Activated naive CD4-positive, alpha-beta T cell treated with anti-CD3 and anti-CD28 coated beads for 36 hours (primary cell): ENCODE data around the gene EHD1. TPM values are rescaled to one million over a fixed set of nuclear protein-coding genes. Genes with fewer than 3 reads are reported as not detected.

Experiments used
- CTCF ChIA-PET: fragments of 350-600 bp; sonication (Branson Sonifier 250); formaldehyde crosslinking; loops from one replicate; lab custom pipeline; 2021; ENCODE audit warnings: antibody characterized with exemption; lab: Charles Lee
- DNase-seq: peaks from one replicate; pipeline ENCODE4 v3.0.0-alpha.2; 2020
- H3K27ac Mint-ChIP-seq: one replicate; pipeline ENCODE4 v1.8.0; 2021; ENCODE audit warnings: mild to moderate bottlenecking, mixed read lengths
- H3K27me3 Mint-ChIP-seq: one replicate; pipeline ENCODE4 v1.8.0; 2021; ENCODE audit warnings: low read depth, mixed read lengths
- H3K36me3 Mint-ChIP-seq: one replicate; pipeline ENCODE4 v1.8.0; 2021; ENCODE audit warnings: low read depth, mixed read lengths
- H3K4me1 Mint-ChIP-seq: one replicate; pipeline ENCODE4 v1.8.0; 2021; ENCODE audit warnings: low read depth, mixed read lengths
- H3K4me3 Mint-ChIP-seq: one replicate; pipeline ENCODE4 v1.8.0; 2021; ENCODE audit warnings: mild to moderate bottlenecking, moderate library complexity, mixed read lengths
- H3K9me3 Mint-ChIP-seq: one replicate; pipeline ENCODE4 v1.8.0; 2021; ENCODE audit warnings: mixed read lengths
- intact Hi-C: fragments of 100-400 bp; cut with micrococcal nuclease; formaldehyde crosslinking; loops from one replicate; pipeline ENCODE4 v1.15.1; 2023
- total RNA-seq, 2 experiments: library from RNA; stranded (reverse); gene quantifications; one replicate each; pipeline ENCODE4 v1.2.3, GENCODE V29; 2021

EHD1 gene
- total RNA-seq, 2 experiments from 2014 or later: 124 to 132 TPM

- H3K27me3 Mint-ChIP-seq: no peaks in the 10 kb centered on the region
- peaks cover 69% of the 10 kb centered on the region for H3K4me1 Mint-ChIP-seq
- CTCF ChIA-PET: interaction anchor here (1.2 to 30.8 kb wide), 3 partner anchors 11 to 22 kb away, joined by 3 to 992 read pairs (median 5); partner anchors contain the start of gene CDC42BPG
- intact Hi-C loops: loop anchor here (5.0 kb wide), 1 partner anchor 635 kb away; the partner anchor contains the start of gene FKBP2
- H3K36me3 Mint-ChIP-seq: peaks cover 45% of the 10 kb centered on the region
- peak overlapping the region; percentile 93 for H3K4me3 Mint-ChIP-seq
- no peaks in the 10 kb centered on the region for H3K9me3 Mint-ChIP-seq
- DNase-seq: no peak
- peak overlapping the region; percentile 82 for H3K27ac Mint-ChIP-seq
These were observed 1.5 kb downstream of the EHD1 start for GRCh38 chr11:64876835-64877341.

DNA sequence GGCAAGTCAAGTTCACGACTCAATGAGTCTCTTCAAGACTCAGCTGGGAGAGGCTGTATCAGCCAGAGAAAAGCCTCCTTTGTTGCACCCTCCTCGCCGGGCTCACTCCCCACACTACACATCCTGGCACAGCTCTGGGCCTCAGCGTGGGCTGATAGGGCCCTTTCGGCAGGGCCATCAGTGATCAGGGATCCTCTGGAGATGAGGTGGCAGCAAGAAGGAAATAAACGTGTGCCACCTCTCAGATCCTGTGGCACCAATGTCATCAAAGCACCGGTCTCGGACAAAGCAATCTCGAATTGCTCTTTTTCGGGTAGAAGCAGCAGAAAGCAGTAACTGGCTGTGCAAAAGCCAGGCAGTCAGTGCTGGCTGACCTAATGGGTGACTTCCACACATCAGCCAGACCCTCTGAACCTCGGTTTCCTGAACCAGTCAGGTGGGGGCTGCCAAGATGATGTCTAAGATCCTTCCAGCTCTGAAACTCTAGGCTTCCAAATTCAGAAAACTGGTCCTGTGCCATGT, 2.1 kb downstream of the EHD1 start:
- H3K9me3 Mint-ChIP-seq: no peaks in the 10 kb centered on the region
- intact Hi-C loops: loop anchor here (5.0 kb wide), 1 partner anchor 634 kb away; the partner anchor contains the start of gene FKBP2
- H3K27ac Mint-ChIP-seq: peak overlapping the region; percentile 82
- peaks cover 50% of the 10 kb centered on the region for H3K36me3 Mint-ChIP-seq
- CTCF ChIA-PET: interaction anchor here (1.2 to 30.8 kb wide), 3 partner anchors 14 to 22 kb away, joined by 3 to 992 read pairs (median 9); partner anchors contain the start of gene CDC42BPG
- H3K4me1 Mint-ChIP-seq: peaks cover 69% of the 10 kb centered on the region
- peak overlapping the region; percentile 93 for H3K4me3 Mint-ChIP-seq
- peak; percentile 74 for DNase-seq
- H3K27me3 Mint-ChIP-seq: no peaks in the 10 kb centered on the region

- no peaks in the 10 kb centered on the region for H3K9me3 Mint-ChIP-seq
- peak overlapping the region; percentile 93 for H3K4me3 Mint-ChIP-seq
- no peaks in the 10 kb centered on the region for H3K27me3 Mint-ChIP-seq
- H3K4me1 Mint-ChIP-seq: peaks cover 69% of the 10 kb centered on the region
- peak overlapping the region; percentile 82 for H3K27ac Mint-ChIP-seq
- CTCF ChIA-PET: interaction anchor here (1.2 to 30.8 kb wide), 4 partner anchors 12 to 21 kb away, joined by 3 to 992 read pairs (median 8); partner anchors contain the start of gene CDC42BPG
- peaks cover 53% of the 10 kb centered on the region for H3K36me3 Mint-ChIP-seq
- intact Hi-C loops: loop anchor here (5.0 kb wide), 1 partner anchor 633 kb away; the partner anchor contains the start of gene FKBP2
- no peak for DNase-seq
These were observed 2.8 kb downstream of the EHD1 start for GRCh38 chr11:64875369-64876228.

- intact Hi-C loops: loop anchor here (5.0 kb wide), 1 partner anchor 632 kb away; the partner anchor contains the start of gene FKBP2
- peak; percentile 31 for DNase-seq
- Mint-ChIP-seq H3K4me3 (peak overlapping the region; percentile 93), H3K36me3 (peaks cover 58% of the 10 kb centered on the region), H3K27me3 (no peaks in the 10 kb centered on the region), H3K27ac (peak overlapping the region; percentile 71), H3K4me1 (peaks cover 69% of the 10 kb centered on the region), H3K9me3 (no peaks in the 10 kb centered on the region)
- CTCF ChIA-PET: interaction anchor here (0.8 to 30.8 kb wide), 4 partner anchors 13 to 140 kb away, joined by 3 to 992 read pairs (median 8); partner anchors contain the start of genes ARL2 and CDC42BPG
These were observed 3.8 kb downstream of the EHD1 start for GRCh38 chr11:64874308-64875240.

DNA sequence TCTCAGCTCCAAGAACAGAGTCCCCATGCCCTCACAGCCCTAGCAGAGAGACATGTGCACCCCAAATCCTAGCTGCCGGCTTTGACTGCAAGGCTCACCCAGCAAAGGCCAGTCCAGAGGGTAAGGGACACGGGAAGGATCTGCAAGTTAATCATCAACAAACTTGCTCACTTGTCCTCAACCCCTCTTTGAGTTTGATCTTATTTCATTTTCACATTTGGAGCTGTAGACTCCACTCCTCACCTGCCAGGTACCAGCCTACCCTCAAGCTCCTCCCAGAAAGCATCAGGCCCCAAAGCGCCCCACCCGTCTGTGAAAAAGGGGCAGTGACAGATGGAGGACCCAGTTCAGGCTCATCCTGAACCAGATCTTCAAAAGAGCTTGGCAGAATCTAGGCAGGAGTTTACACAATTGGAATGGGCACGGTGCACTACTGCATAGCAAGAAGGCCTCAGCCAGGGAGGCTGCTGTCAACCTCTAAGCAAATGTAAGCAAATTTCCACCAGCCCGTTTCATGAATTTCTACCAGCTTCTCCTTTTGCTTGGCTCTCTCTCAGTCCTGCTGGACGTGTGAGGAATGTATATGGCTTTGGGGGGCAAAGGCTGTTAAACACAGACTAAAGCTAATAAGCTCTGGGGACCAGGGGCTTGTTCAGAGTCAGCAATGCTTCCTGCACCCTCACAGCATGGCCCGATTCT, 5.5 kb downstream of the EHD1 start:
- intact Hi-C loops: no loop called here
- Mint-ChIP-seq H3K27me3 (no peaks in the 10 kb centered on the region), H3K4me3 (peak overlapping the region; percentile 15), H3K4me1 (peaks cover 79% of the 10 kb centered on the region), H3K27ac (peak overlapping the region; percentile 84), H3K36me3 (peaks cover 67% of the 10 kb centered on the region), H3K9me3 (no peaks in the 10 kb centered on the region)
- DNase-seq: no peak
- CTCF ChIA-PET: interaction anchor here (0.6 to 30.8 kb wide), 6 partner anchors 15 to 1414 kb away, joined by 3 to 992 read pairs (median 4); partner anchors contain the start of gene CDC42BPG

- Mint-ChIP-seq H3K27me3 (no peaks in the 10 kb centered on the region), H3K4me3 (peak overlapping the region; percentile 50), H3K36me3 (peaks cover 62% of the 10 kb centered on the region), H3K4me1 (peaks cover 91% of the 10 kb centered on the region), H3K9me3 (no peaks in the 10 kb centered on the region), H3K27ac (peak overlapping the region; percentile 84)
- CTCF ChIA-PET: interaction anchor here (2.1 to 30.8 kb wide), 2 partner anchors 16 to 17 kb away, joined by 11 to 992 read pairs; partner anchors contain the start of gene CDC42BPG
- intact Hi-C loops: no loop called here
- peak; percentile 29 for DNase-seq
These were observed 6.9 kb downstream of the EHD1 start for GRCh38 chr11:64871492-64871891.

DNA sequence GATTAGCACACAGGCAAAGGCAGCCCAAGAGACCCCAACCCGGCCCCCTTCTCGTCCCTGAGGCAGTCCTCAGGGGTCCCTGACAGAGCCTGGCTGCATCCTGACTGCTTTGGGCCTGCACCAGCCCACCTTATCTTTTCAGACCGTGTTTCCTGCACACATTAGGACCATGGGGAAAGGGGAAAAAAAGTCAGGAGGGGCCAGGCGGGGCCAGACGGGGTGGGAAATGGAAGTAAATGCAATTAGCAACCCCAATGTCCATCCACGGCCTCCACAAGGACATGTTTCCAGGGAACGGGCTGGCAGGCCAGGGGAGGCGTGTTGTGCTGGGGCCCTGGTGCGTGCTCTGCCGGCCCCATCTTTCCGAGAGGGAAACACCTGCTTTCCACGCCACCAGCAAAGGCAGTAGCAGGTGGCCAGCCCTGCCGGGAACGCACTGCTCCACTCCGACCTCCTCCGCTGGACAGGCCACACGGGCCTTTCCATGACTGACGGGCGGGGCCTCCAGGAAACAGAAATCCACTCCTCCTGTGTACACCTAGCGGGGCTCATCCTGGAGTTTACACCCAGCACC, 7.4 kb downstream of the EHD1 start:
- H3K27ac Mint-ChIP-seq: peak overlapping the region; percentile 89
- peak overlapping the region; percentile 59 for H3K4me3 Mint-ChIP-seq
- intact Hi-C loops: no loop called here
- CTCF ChIA-PET: interaction anchor here (3.1 to 32.9 kb wide), 3 partner anchors 11 to 21 kb away, joined by 26 to 992 read pairs (median 288); partner anchors contain the start of genes CDC42BPG and EHD1
- H3K36me3 Mint-ChIP-seq: peaks cover 63% of the 10 kb centered on the region
- H3K27me3 Mint-ChIP-seq: no peaks in the 10 kb centered on the region
- peaks cover 93% of the 10 kb centered on the region for H3K4me1 Mint-ChIP-seq
- DNase-seq: no peak
- peaks cover 3% of the 10 kb centered on the region for H3K9me3 Mint-ChIP-seq

- peaks cover 93% of the 10 kb centered on the region for H3K4me1 Mint-ChIP-seq
- peak overlapping the region; percentile 89 for H3K27ac Mint-ChIP-seq
- CTCF ChIA-PET: interaction anchor here (3.1 to 32.9 kb wide), 3 partner anchors 11 to 20 kb away, joined by 26 to 992 read pairs (median 288); partner anchors contain the start of genes CDC42BPG and EHD1
- peaks cover 6% of the 10 kb centered on the region for H3K9me3 Mint-ChIP-seq
- intact Hi-C loops: no loop called here
- H3K4me3 Mint-ChIP-seq: peak overlapping the region; percentile 59
- DNase-seq: no peak
- no peaks in the 10 kb centered on the region for H3K27me3 Mint-ChIP-seq
- peaks cover 61% of the 10 kb centered on the region for H3K36me3 Mint-ChIP-seq
These were observed 8.1 kb downstream of the EHD1 start for GRCh38 chr11:64870176-64870892.

DNA sequence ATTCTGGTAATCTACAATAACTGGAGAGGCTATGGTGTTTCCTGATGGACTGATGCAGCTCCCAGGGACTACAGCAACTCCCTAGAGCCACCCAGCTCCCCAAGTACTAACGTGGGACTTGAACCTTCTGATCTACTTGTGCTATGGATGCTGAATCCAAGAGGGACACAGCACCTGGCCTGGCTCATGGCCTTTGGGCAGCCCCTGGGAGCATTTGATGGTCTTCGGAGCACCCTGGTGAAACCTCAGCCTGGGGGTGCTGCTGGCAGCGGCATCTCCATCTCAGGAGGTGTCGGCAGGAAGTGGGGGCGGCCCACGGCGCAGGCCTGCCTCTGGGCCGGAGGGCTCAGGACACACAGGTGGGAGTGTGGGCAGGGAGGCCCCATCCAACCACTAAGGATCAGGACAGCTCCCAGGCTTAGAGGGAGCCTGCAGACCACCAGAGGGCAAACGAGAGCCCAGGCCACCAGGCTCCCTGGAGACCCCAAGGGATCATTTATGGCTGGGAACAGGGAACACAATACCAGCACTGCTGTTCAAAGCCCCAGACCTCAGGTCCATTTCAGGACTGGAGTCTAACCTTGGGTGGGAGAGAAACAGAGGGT, 8.7 kb downstream of the EHD1 start:
- CTCF ChIA-PET: interaction anchor here (0.5 to 32.9 kb wide), 4 partner anchors 10 to 531 kb away, joined by 5 to 992 read pairs (median 157); partner anchors contain the start of genes CDC42BPG and EHD1
- DNase-seq: peak; percentile 43
- intact Hi-C loops: loop anchor here (1.0 to 10.0 kb wide), 2 partner anchors 10 to 625 kb away; partner anchors contain the start of gene MALAT1
- Mint-ChIP-seq H3K27me3 (no peaks in the 10 kb centered on the region), H3K9me3 (peaks cover 6% of the 10 kb centered on the region), H3K36me3 (peaks cover 56% of the 10 kb centered on the region), H3K4me1 (peaks cover 93% of the 10 kb centered on the region), H3K27ac (peak overlapping the region; percentile 89), H3K4me3 (peak overlapping the region; percentile 59)
